ENCODE data around the gene UMAD1.
A peak's percentile ranks its signal among the peaks of the same experiment; 100 is the strongest.
"Not testable (repeated sequence)": the region's sequence is repeated elsewhere in the genome, so short reads cannot be mapped to it uniquely, and the experiment has no call there.

Gene UMAD1

DNA sequence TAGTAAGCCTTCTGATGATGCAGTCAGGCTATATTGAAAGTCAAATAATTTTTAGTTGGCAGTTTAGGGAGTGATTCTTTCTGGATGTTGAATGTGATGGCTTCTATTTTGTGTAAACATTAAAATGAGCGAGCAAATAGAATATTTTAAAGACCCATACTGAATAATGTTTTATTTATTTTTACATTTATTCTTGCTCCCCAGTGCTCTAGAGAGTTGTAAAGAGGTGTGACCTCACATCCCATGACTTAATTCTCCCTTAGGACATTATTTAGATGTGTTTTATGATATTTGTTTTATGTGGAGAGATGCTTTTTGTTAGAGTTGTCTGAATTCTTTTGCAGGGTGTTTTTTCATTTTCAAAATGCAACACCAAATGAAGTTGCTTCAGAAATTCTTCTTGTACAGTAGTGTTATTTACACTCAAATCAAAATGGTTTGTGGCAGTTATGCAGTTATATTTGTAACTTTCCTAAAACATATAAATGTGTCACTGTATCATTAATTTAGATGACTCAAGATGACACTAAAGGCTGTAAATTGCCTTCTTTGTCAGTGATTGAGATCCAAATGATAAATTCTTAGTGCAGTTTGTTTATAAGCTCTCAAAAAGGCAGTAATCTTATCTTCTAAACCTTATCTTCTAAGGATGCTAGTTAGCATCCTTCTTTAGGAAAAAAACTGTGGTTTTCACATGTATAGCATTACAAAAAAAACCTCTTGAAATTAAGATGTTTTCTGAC lies 12.4 kb downstream of the UMAD1 start:
- FAIRE-seq: peak; percentile 93

DNA sequence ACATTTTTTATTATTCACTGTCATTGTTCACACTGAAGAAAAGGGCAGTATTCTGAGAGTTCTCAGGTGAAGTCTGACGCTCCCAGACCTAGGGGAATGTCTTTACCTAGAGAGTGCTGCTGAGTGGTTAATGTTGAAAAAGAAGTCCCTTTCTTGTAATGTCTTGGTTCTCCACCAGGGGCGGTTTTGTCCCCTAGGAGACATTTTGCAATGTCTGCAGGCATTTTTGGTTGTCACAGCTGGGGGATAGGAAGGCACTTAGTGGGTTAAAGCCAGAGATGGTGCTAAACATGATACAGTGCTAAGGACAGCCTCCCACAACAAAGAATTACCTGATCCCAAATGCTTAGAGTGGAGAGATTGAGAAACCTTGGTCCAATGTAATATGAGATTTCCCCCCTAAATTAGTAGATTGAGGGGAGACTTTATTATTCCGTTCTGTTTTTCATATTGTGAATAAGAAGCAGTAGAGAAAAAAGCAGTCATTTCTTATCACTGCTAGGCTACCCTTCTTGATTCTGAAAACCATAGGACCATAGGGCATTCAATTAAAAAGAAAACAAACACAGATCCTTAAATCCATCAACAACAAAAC lies 13.1 kb downstream of the UMAD1 start:
- FAIRE-seq: no peak

DNA sequence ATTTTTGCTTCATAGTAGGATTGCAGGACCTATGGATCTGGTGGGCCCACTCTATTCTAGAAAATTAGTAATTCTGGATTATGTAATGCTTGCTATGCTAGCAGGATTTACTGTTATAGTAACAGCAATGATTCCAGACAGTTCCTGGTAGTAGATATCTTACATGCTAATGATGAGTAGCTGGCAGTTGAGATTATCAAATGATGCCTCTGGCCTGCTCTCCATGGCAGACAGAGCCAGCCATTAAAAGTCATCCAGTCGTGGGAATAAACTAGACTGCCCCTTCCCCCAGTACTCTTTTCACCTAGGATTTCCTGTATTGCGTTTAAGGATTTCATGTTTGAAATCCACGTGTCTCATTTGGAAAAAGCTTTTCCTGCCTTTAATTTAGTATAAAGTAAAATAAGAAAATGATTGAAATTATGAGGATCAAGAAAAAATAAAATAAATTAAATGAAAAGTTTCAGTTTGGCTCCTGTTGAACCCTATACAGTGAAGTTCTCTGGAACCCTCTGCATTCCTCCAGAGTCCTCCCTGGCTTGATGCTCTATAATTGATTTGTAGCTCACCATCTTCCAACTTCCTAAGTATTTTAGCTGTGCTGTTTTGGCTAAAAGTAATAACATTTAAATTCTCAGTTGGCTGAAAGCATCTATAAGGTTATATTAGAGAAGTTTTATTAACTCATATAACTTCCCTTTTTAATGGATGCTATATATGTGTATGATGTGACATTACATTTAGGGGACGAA lies 14.6 kb downstream of the UMAD1 start:
- FAIRE-seq: no peak

DNA sequence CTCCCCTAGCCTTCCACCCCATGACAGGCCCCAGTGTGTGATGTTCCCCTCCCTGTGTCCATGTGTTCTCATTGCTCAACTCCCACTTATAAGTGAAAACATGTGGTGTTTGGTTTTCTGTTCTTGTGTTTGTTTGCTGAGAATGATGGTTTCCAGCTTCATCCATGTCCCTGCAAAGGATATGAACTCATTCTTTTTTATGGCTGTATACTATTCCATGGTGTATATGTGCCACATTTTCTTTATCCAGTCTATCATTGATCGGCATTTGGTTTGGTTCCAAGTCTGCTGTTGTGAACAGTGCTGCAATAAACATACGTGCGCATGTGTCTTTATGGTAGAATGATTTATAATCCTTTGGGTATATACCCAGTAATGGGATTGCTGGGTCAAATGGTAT lies 15.9 kb downstream of the UMAD1 start:
- not testable (repeated sequence) for FAIRE-seq

DNA sequence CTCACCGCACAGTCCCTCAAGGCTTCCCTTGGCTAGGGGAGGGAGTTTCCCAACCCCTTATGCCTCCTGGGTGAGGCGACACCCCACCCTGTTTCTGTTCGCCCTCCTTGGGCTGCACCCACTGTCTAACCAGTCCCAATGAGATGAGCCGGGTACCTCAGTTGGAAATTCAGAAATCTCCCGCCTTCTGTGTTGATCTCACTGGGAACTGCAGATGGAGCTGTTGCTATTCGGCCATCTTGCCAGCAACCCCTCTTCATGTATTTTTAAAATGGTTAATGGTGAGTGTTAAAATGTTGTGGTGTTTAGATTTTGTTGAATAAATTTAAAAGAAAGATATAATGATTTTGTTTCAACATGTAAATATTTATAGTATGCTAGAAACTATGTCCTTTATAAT lies 22.0 kb downstream of the UMAD1 start:
- peak; percentile 71 for FAIRE-seq

DNA sequence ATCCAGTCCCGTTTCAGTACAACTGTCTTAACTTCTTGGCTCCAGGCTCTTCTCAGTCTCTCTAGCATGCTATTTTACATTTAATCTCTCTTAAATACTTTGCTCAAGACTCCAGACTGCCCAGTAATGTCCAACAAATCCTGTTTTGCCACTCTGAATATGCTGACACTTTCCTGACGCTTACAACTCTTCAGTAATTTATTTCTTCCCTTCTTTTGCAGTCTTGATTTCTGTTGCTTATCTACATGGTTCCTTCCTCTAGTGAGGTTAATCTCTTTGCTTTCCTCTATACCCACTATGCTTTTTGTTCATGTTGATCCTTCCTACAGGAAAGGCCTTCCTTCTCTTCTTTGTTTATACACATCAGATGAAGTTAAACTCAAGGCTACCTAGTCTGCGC lies 23.7 kb downstream of the UMAD1 start:
- FAIRE-seq: no peak

DNA sequence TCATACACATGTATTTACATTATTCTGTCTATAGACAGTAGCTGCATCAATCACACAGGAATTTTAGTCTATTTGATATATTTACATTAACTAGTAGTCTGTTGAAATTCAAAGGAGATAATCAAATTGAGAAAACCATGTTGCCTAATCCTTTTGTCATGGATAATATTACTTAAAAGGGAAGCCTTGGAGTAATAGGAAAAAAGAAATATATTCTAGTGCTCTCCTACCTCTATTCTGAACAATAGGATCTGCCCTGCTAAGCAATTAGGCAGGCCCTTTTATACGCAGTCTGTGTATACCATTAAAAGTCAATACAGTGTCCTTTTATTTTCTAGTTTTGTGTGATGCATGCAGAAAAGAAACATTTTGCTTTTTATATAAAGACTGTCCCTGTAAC lies 24.5 kb downstream of the UMAD1 start:
- FAIRE-seq: no peak

DNA sequence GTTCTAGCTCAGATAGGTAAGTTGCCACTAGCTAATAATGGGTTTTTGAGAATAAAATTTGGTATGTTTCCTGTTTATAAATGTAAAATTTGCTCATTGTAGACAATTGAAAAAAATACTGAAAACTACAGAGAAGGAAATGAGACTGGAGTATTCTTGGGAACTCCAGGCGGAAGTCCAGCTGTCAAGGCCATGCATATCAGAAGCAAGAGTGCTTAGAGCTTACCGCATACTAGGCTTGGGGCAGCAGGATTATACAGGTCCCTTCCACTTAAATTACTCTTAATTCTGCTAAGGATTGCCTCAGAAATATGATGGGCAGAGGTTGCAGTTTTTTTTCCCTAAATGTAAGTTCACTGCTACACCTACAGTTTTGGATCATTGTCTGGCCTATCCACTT lies 26.6 kb downstream of the UMAD1 start:
- no peak for FAIRE-seq

DNA sequence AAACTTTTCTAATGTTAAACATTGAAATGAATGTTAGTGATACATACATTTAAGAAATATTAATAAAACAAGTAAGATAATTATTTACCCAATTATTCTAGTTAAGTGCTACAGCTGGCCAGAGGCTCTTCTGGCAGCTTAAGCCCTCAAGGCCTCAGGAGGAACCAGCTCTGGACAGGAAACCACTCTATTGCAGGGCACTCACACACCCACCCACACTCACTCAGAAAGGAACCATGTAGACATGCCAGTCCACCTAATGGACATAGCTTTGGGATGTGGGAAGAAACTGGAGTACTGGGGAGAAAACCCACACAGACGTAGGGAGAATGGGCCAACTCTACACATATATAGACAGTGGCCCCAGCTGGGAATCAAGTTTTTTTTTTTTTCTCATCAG lies 28.2 kb downstream of the UMAD1 start:
- FAIRE-seq: no peak

DNA sequence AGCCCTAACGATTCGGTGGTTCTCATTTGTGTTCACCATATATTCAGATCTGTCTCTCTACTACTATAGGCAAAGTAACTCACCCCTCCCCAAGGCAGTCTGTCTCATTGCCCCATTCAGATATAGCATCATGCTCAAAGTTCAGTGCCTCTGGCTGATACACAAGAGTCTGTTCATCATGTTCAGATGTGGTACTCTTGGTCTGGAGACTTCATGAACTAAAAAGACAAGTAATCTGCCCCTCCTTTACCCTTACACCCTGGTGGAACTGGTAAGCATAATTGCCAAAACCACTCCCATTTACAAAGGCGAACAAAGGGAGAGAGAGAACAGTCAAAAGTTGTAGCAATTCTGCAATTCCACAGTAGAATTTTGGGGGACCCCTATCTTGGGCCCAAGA lies 29.9 kb downstream of the UMAD1 start:
- FAIRE-seq: no peak

DNA sequence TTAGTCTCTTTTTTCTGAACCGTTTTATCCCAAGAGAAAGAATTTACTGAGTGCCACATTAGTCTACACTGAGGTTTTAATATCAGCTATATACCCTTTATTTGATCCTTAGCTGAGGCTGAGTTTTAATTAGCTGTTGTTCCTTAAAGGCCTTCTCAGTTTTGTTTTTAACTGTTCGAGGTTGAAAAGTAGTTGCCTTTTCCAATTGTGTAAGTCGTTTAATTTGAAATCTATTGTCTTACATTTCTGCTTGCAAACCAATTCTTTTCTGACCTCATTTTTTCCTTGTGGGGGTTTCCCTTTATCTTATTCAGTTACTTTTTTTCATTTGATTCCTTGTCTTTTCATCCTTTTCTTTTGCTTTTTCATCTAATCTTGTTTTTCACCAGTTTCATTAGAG lies 30.8 kb downstream of the UMAD1 start:
- FAIRE-seq: no peak

DNA sequence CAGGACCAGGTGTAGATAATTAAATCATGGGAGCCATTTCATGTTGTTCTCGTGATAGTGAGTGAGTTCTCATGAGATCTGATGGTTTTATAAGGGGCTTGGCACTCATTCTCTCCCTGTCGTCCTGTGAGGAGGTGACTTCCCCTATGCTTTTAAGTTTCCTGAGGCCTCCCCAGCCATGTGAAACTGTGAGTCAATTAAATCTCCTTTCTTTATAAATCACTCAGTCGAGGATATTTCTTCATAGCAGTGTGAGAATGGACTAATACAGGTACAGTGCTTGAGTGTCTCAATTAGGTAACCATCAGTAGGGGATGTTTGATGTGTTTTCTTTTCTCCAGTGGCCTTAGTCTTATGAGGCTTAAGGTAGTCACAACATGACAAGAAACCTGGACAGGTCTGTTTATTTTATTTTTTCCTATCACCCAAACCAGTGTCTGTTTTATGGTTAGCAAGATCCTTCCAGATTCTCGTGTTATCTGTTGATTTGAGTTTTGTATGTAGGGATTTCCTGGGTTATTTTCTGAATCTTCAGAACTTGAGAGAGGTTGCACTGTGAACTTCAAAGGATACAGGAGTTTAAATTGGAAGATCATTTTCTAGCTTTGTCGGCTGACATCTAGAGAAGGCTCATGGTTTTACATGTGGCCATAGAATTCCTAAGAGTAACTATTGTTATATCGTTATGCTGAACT lies 32.1 kb downstream of the UMAD1 start:
- FAIRE-seq: no peak

DNA sequence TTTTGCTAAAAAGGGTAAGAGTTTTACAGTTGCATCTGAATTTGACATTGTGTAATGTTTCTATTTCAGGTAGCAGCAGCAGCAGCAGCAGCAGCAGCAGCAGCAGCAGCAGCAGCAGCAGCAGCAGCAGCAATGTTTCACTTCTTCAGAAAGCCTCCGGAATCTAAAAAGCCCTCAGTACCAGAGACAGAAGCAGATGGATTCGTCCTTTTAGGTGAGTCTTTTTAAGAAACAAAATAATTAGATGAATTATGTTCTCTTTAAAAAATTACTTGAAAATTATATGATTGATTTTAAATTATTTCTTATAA lies 32.6 kb downstream of the UMAD1 start:
- no peak for FAIRE-seq

DNA sequence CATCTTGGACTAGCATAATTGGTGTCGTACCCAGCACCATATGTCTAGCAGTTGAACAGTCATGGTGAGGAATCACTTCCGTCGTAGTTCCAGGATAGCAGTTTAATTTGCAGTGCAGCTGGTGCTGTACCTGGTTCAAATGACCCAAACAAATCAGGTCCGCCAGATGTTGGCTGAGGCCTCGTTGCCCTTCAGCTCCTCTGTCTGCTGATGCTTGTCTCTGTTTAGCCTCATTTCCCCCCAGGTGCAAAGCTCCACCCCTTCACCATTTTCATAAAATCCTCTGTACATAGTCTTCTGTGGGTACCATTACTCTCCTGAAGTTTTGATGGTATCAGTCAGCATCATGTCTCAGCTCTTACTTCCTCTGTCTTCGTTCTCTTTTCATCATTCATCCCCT lies 35.1 kb downstream of the UMAD1 start:
- FAIRE-seq: no peak

DNA sequence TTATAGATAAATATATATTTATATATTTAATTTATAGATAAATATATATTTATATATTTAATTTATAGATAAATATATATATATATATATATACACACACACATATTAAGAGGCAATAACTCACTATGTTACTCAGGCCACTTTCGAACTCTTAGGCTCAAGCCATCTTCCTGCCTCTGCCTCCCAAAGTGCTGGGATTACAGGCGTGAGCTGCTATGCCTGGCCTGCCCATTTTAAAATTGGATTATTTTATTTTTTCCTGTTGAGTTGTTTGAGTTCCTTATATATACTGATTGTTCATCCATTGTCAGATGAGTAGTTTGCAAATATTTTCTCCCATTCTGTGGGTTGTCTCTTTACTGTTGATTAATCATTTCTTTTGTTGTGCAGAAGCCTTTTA lies 39.1 kb downstream of the UMAD1 start:
- not testable (repeated sequence) for FAIRE-seq

DNA sequence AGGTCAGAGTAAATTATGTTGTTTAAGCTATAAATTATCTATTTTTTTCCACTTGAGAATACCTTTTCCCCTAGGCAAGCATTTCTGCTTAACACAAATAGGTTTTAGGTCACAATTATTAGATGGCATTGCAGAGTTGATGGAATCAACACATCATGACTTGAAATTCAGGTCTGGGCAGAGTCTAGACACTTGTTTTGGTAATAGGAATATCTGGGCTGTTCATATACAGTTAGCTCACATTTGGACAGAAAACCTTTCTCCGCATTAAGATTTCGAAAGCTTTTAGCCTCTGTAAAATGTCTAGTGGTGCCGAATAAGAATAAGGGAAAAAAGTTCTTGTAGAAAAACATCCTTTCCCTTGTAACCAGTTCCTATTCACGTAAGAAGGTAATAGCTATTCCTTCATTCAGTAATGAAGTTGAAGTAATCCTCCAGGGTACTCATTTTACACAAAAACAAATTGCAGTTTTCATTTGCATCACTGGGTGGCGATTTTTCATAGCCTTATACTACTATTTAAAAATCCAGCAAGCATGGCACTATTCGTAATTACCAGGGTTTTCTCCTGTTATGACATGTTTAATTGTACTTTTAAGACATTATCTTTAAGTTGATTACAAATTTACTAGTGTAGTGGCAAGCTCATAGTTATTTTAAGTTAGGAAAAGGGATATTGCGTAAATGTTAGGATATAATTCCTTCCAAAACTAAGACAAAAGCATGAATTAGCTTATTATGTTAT lies 40.8 kb downstream of the UMAD1 start:
- FAIRE-seq: peak; percentile 96

DNA sequence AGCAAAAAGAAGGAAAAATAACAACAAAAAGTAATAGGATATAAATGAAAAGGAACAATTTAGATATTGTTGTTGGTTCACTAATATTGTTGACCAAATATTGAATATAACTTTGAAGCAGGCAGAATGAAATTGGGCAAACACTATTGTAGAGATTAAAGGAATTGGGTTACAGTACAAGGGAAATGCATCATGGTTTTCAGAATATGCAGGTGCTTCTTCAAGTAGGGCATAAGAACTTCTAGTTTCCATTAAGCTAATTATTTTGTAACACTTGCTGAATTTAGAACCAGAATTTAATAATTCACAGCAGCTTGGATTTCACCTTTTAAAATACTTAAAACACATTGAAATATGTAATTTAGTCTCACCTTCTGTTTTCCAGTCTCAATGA lies 41.4 kb downstream of the UMAD1 start:
- no peak for FAIRE-seq

DNA sequence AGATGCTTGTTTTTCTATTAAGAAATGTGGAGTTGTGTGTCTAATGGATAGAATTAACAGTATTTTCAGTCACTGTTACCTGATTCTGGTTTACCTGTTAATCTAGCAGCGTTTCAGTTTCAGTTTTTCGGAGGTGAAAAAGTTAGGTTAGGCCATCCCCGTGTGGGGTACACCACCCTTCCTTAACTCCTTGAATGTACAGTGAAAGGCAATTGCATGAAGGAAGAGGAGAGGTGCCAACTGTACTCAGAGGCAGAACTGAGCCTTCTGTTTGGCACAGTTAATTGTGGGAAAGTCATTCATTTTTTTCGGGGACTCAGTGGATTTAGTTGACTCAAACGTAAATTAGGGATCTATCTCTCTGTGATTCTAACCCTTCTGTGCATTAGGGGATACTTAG lies 42.3 kb downstream of the UMAD1 start:
- no peak for FAIRE-seq

DNA sequence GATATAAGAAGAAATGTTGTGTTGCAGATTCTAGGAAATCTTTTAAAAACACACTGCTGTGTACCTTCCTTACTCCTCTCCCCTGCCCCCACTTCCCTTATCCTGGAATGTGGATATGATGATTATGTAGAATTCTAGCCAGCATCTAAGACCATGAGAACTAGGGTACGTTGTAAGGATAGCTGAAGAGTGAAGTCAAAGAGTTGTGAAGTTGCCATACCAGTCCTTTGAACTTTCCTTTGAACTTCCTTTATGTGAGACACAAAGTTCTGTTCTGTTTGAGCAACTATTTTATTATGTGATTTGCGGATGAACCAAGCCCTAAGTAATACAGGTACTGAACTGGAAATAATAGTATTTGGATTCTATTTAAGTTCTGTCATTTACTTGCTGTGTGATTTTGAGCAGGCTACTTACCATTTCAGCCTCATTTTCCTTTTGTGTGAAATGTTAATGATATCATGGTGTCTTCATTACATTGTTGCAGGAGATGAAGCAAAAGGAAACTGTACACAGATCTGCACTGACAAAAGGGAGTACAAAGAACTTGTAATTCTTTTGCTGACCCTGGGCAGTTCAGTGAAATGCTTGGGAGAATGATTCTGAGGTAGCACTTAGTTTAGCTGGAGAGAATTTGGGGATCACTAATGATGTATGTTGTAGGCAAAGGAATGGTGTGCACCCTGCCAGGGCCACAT lies 46.4 kb downstream of the UMAD1 start:
- no peak for FAIRE-seq

DNA sequence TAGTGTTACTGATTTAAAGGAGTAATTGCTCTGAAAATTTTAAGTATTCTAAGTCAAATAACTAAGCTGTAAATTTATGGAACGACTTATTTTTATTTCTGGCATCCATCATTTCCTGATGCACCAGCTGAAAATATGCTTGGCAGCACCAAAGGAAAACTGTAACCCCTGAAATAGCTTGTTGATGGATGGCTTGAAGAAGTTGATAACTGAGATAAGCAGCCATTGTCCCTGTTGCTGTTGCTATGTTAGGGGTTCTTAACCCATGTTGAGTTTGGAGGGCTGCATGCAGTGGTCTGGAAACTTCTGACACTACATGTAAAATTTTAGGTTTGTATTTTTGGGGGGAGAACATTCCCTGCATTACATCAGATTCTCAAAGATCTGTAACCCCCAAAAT lies 47.2 kb downstream of the UMAD1 start:
- no peak for FAIRE-seq

DNA sequence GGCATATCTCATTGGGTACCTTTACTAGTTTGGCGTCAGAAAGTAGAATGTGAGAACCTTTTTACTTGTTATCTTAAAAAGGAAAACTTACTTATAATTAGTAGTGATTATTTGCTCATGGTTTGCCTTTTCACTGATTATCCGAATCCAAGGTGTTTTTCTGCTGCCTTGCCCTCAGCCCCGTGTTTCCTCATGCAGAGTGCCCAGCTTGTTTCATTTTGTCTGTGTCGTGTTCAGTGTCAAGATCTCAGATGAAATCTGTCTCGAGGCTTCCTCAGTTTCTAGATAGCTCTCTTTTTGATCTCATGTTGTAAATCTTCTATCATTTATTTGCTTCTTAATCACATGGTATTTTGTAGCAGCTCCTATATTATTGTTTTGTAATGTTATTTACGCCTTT lies 47.8 kb downstream of the UMAD1 start:
- no peak for FAIRE-seq

DNA sequence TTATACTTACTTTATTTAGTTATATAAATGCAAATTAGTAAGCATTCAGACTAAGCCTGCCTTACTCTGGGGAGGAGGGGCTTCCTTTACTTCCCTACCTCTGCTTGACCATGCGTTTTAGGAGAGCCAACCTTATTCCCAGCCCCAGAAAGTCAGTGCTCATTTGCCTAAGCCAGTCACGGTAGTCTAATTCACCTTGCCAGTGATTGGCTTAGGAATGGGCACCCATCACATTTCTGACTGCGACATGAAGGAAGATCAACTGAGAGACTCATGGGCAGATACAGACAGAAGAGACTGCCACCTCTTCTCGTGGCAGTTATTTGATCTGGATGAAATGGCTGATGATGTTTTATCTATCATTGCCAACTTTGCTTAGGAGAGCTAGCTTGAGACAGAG lies 48.4 kb downstream of the UMAD1 start:
- no peak for FAIRE-seq
